NK-92 (cell line): ENCODE data around the gene NT5DC1.

Experiments
- DNase-seq: peaks from one replicate; lab custom pipeline; 2025; ENCODE audit not compliant: unreplicated experiment; lab: John Stamatoyannopoulos, UW

The NT5DC1 gene

GRCh38 chr6:116133453-116133852 lies 32.8 kb downstream of the NT5DC1 start:
- no peak for DNase-seq

DNA sequence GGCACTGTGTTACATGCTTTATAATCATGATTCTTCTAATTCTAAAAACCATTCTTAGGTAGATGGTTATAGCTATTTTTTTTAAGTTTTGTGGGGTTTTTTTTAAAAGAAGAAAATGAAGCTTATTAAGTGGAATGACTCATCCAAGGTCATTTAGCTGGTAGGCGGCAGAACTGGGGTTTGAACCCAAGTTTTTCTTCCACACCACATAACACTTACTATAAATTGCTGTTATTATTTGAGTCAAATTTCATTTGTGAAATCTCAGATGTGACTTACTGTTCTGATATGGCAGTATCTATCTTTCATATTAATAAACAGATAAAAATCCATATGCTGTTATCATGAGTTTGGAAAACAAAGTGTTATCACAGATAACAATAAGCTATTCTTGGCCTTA lies 35.7 kb downstream of the NT5DC1 start:
- DNase-seq: no peak

GRCh38 chr6:116136933-116137340 lies 36.3 kb downstream of the NT5DC1 start:
- DNase-seq: no peak

GRCh38 chr6:116139917-116140316 lies 39.3 kb downstream of the NT5DC1 start:
- DNase-seq: no peak

- no peak for DNase-seq
Measured at GRCh38 chr6:116144605-116145004, 44.0 kb downstream of the NT5DC1 start.

DNA sequence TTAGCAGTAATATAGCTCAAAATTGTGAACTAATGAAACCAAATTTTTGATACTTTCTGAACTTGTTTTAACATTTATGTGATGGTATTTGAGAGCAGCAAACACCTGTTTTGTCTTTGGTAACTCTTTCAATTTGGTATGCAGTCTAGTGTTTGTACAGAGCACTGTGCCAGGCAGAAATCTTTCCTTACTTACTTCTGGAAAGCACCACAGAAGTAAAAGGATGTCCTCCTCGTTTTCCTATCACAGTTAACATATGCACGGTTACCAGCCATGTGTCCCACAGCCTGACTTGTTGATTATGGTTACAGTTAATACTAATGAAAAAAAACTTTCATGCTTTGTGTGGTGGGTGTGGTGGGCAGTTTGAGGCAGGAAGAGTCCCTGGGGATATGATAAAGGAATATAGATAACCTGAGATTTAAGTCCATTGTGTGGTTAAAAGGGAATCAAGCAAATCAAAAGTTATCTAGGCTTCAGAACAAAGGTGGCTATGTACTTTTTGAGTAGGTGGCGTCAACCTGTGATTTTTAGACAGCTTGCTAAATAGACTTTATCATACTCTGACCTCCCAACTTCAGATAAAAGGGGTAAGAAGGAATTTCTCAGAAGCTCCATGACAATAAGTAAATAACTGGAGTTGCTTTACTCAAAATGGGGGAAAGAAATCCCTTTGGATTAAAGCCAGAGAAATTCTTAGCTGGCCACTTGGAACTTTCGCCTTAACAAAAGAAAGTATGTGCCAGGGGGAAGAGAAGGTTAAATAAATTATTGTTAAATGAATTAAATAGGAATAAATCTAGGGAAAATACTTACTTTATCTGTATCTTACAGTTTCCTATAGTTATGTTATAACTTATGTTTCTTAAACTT lies 45.4 kb downstream of the NT5DC1 start:
- no peak for DNase-seq

DNA sequence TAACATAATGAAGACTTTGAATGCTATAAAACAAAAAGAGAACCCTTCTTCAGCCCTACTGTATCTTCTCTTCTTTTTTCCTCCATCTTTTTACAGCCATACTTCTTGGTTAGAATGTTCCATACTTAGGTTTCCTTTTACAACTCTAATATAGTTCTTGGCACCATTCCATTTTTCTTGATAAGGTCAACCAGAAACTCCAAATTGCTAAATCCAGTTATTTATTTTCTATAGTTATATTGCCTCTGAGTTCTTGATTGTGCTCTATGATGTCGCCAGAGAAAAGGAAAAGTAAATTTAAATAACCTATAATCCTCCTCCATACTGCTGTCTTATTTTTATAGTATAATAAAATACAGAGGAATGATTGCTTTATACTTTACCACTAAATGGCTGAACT lies 52.0 kb downstream of the NT5DC1 start:
- DNase-seq: no peak

DNA sequence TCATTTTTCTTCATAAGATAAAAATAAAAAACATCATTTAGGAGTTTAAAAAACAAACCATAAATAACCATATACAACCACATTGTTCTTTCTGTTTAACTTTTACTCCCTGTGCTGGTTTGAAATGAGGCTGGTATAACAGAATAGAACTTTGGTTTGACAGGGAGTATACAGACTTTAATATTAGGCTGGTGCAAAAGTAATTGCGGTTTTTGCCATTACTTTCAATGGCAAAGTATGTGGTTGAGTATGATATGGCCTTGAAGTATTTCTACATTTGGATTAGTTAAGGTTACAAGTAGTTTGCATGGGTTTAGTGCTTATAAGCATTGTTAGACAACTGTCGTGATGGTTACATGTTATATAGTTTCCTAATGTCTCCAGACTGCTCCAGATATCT lies 54.2 kb downstream of the NT5DC1 start:
- no peak for DNase-seq

DNA sequence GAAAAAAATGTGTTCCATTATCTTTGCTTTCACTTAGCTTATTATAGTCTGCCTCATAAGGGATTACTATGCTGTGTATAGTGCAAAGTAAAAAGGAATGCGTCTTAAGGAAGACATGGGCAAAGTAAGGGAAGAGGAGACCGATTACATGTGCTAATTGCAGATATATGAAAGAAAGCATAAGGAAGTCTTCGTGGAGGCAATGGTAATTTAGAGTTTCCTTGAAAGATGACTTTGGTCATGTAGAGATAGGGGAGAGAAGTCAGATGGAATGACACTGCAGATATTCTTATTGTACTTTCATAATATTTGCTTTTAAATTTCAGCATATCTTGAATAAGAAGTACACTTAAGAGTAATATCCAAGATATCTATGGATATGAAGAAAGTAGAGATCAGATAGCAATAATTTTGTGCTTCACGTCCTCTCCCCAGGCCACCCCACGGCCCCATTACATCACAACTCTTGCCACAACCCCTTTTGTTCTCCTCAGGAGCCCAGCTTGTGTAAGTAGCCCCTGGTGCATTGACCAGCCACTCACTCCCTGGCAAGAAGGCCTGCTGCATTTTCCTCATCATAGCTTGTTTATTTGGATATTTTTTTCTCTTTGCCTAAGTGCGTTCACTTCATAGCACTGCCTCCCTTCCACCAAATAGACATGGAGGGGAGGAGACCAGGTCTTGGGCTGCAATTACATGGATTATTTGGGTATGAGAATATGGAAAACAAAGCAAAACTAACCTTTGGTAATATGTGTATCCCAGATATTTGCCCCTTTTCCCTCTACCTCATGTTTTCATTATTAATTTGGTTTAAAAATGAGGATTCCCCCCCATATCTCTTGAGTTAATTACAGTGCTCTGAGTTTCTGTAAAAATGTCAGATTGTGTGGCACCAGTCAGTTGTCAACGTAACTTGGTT lies 56.0 kb downstream of the NT5DC1 start:
- no peak for DNase-seq

DNA sequence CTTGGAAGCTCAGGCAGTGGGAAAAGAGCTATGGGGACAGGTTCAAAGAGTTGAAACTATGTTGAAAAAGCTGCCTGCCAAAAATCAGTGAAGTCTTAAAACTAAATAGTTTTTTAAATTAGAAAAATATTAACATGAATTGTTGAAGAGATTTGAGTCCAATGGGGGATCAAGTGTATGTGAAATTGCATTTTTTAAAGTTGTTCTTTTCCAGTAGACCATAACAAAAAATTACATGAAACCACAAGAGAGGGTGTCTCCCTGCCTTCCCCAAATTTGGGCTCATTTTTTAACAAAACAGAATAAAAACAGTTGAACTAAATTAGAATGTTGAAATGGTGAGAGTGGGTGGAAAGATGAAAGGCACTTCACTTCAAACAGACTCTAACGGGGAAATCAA lies 56.7 kb downstream of the NT5DC1 start:
- DNase-seq: no peak

DNA sequence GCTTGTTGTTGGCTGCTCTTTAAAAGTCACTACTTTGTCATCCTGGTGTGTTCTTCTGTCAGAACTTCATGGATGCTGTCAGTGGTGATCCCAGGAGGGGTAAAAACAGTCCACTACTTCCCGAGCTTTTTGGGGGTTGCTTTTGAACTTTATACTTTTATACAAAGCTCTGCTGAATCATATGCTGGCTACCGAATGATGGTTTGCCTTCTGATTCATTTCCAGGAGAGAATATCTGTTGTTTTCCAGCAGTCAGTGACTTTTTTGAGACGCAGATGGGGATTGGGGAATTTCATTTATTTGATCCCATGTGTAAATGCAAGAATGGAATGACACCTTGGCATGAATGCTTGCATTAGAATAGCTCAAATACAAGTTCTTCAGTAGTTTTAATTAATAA lies 58.0 kb downstream of the NT5DC1 start:
- no peak for DNase-seq

GRCh38 chr6:116159782-116160524 lies 59.3 kb downstream of the NT5DC1 start:
- no peak for DNase-seq

DNA sequence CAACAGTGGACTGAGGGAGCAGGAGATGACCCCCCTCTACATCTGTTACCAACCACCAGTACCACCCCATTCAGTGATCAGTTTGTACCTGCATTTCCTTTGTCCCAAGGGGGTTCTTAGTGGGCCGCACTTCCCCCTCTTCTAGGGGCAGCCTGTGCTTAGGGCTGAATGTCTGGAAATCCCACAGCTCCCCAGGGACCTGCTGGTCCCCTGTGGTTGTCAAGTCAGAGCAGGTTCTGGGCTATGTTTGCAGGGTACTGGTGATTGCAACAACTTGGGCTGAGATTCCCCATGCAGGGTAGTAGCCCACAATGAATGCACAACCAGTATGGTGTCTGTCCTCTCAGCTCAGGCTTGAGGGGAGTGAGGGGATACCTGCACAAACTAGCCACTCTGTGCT lies 64.9 kb downstream of the NT5DC1 start:
- no peak for DNase-seq

GRCh38 chr6:116166369-116166768 lies 65.7 kb downstream of the NT5DC1 start:
- DNase-seq: no peak

- no peak for DNase-seq
Measured at GRCh38 chr6:116168148-116168547, 67.5 kb downstream of the NT5DC1 start.

DNA sequence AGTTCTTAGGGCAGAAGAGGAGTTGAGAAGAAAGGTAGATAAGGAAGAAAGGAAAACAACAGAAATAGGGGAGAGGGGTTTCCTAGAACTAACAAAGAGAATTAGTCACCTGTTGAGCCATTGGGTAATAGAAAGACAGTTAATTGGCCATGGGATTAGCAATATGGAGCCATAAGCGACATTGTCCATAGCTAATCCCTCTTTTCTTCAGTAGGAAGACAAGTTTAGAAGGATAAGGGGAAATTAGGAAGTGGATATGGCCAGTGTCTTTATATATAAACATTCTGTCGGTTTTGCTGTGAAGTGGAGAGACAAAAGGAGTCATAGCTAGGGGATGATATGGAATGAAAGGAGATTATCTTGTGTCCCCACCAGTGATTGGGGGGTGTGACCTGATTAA lies 69.2 kb downstream of the NT5DC1 start:
- no peak for DNase-seq

- DNase-seq: no peak
Measured at GRCh38 chr6:116170358-116171057, 69.9 kb downstream of the NT5DC1 start.

- no peak for DNase-seq
Measured at GRCh38 chr6:116173928-116174327, 73.3 kb downstream of the NT5DC1 start.

- DNase-seq: no peak
Measured at GRCh38 chr6:116175344-116175743, 74.7 kb downstream of the NT5DC1 start.

DNA sequence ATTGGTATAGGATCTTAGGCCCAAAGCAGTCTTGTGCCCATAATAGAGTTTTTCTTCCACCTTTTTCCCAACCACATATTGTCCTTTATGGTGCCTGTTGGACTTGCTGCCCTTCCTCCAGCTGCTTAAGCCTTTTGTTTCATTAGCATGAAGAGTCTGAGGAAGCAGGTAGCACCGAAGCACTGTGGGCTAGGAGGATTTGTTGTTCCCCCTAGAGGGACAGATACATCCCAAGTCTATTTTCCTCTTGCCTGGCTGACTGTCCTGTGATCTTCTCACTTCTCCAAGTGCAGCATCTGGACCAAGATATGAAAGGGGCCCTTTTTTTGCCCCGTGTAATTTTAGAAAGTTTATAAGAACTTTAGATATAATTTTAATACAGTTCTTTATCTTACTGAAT lies 75.9 kb downstream of the NT5DC1 start:
- DNase-seq: no peak

GRCh38 chr6:116180375-116180774 lies 79.7 kb downstream of the NT5DC1 start:
- DNase-seq: no peak
